ENCODE data around the gene PTPRF. TPM values are rescaled to one million over a fixed set of nuclear protein-coding genes. Genes with fewer than 3 reads are reported as not detected.

The PTPRF gene
- total RNA-seq, 2 donors from 2014 or later: 203 to 250 TPM

- Mint-ChIP-seq H3K9me3 (no peaks in the 10 kb centered on the region), H3K4me1 (no peaks in the 10 kb centered on the region), H3K27me3 (ENCODE audit: insufficient read depth) (no peaks in the 10 kb centered on the region), H3K36me3 (ENCODE audit: low read depth) (peaks cover 59% of the 10 kb centered on the region), H3K4me3 (no peak overlapping the region), H3K27ac (no peak overlapping the region)
- no peaks in the 10 kb centered on the region for H3K9me3 ChIP-seq (ENCODE audit: control insufficient read depth, low read length)
- no peak overlapping the region for H3K9ac ChIP-seq (ENCODE audit: extremely low read depth, low read length, poor library complexity, severe bottlenecking)
- H3K36me3 ChIP-seq (ENCODE audit: control insufficient read depth, insufficient read depth, low read length): peaks cover 49% of the 10 kb centered on the region
- 96 to 99% methylated on average over 21 of the region's 21 CpGs for WGBS, 2 experiments (ENCODE audit: insufficient coverage in 1 of 2, insufficient read length in 1 of 2)
- H3K4me1 ChIP-seq (ENCODE audit: control insufficient read depth, insufficient read depth, low read length): no peaks in the 10 kb centered on the region
- no peaks in the 10 kb centered on the region for H3K27me3 ChIP-seq (ENCODE audit: control insufficient read depth, insufficient read depth, low read length, poor library complexity, severe bottlenecking)
- no peak for DNase-seq
- no peak overlapping the region for H3K27ac ChIP-seq (ENCODE audit: low read depth, low read length)
- no peak overlapping the region for H3K4me3 ChIP-seq (ENCODE audit: low read length)
- TF ChIP-seq CTCF (conservative IDR thresholded peaks at IDR 0.05): no peak
These were observed 88.7 kb downstream of the PTPRF start for GRCh38 chr1:43619314-43619790.

DNA sequence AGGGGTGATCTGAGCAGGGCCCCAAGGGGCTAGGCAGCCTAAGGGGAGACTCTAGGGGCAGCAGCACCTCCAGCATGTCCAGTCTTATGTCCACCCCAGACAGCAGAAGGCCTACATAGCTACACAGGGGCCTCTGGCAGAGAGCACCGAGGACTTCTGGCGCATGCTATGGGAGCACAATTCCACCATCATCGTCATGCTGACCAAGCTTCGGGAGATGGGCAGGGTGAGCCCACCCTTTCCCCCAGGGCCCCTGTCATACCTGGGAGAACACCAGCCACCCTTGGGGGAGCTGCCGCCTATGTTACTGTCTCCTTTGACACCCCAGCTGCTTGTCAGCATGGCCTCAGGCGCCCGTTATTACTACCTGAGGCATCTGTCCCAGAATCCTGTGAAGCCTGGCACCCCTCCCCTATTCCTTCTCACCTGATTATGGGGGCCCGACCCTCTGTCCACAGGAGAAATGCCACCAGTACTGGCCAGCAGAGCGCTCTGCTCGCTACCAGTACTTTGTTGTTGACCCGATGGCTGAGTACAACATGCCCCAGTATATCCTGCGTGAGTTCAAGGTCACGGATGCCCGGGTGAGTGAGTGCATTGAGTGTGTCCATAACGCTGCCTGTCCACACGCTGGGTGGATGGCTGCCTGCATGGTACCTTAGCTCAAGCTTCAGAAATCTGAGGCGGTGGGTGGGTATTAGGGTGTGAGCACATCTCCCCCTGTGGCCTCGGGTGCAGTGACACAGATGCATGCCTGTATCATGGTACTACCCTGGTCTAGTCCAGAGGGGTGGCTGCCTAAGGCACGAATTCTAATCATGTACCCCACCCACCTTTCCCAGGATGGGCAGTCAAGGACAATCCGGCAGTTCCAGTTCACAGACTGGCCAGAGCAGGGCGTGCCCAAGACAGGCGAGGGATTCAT, 89.6 kb downstream of the PTPRF start:
- H3K4me1 Mint-ChIP-seq: no peaks in the 10 kb centered on the region
- Histone ChIP-seq H3K4me1 (ENCODE audit: control insufficient read depth, insufficient read depth, low read length) (no peaks in the 10 kb centered on the region), H3K27ac (ENCODE audit: low read depth, low read length) (no peak overlapping the region), H3K27me3 (ENCODE audit: control insufficient read depth, insufficient read depth, low read length, poor library complexity, severe bottlenecking) (no peaks in the 10 kb centered on the region), H3K4me3 (ENCODE audit: low read length) (no peak overlapping the region), H3K36me3 (ENCODE audit: control insufficient read depth, insufficient read depth, low read length) (peaks cover 49% of the 10 kb centered on the region), H3K9ac (ENCODE audit: extremely low read depth, low read length, poor library complexity, severe bottlenecking) (no peak overlapping the region), H3K9me3 (ENCODE audit: control insufficient read depth, low read length) (no peaks in the 10 kb centered on the region)
- H3K9me3 Mint-ChIP-seq: no peaks in the 10 kb centered on the region
- DNase-seq: no peak
- no peaks in the 10 kb centered on the region for H3K27me3 Mint-ChIP-seq (ENCODE audit: insufficient read depth)
- peaks cover 57% of the 10 kb centered on the region for H3K36me3 Mint-ChIP-seq (ENCODE audit: low read depth)
- no peak overlapping the region for H3K27ac Mint-ChIP-seq
- 93 to 95% methylated on average over 17 to 22 of the region's 22 CpGs for WGBS, 2 experiments (ENCODE audit: insufficient coverage in 1 of 2, insufficient read length in 1 of 2)
- no peak overlapping the region for H3K4me3 Mint-ChIP-seq
- no peak for TF ChIP-seq CTCF (conservative IDR thresholded peaks at IDR 0.05)

- Histone ChIP-seq H3K27me3 (ENCODE audit: control insufficient read depth, insufficient read depth, low read length, poor library complexity, severe bottlenecking) (no peaks in the 10 kb centered on the region), H3K4me1 (ENCODE audit: control insufficient read depth, insufficient read depth, low read length) (no peaks in the 10 kb centered on the region), H3K27ac (ENCODE audit: low read depth, low read length) (no peak overlapping the region), H3K9me3 (ENCODE audit: control insufficient read depth, low read length) (no peaks in the 10 kb centered on the region), H3K9ac (ENCODE audit: extremely low read depth, low read length, poor library complexity, severe bottlenecking) (no peak overlapping the region), H3K4me3 (ENCODE audit: low read length) (no peak overlapping the region), H3K36me3 (ENCODE audit: control insufficient read depth, insufficient read depth, low read length) (peaks cover 49% of the 10 kb centered on the region)
- no peak for TF ChIP-seq CTCF (conservative IDR thresholded peaks at IDR 0.05)
- Mint-ChIP-seq H3K27me3 (ENCODE audit: insufficient read depth) (no peaks in the 10 kb centered on the region), H3K4me1 (no peaks in the 10 kb centered on the region), H3K4me3 (no peak overlapping the region), H3K27ac (no peak overlapping the region), H3K36me3 (ENCODE audit: low read depth) (peaks cover 55% of the 10 kb centered on the region), H3K9me3 (no peaks in the 10 kb centered on the region)
- no peak for DNase-seq
- 95 to 97% methylated on average over 16 of the region's 16 CpGs for WGBS, 2 experiments (ENCODE audit: insufficient coverage in 1 of 2, insufficient read length in 1 of 2)
These were observed 90.3 kb downstream of the PTPRF start for GRCh38 chr1:43620956-43621355.
